Measurements from ENCODE around the gene GALNT7.

- no peak for TF ChIP-seq POLR2A (IDR thresholded peaks at IDR 0.05)
- TF ChIP-seq, protein P1, sequence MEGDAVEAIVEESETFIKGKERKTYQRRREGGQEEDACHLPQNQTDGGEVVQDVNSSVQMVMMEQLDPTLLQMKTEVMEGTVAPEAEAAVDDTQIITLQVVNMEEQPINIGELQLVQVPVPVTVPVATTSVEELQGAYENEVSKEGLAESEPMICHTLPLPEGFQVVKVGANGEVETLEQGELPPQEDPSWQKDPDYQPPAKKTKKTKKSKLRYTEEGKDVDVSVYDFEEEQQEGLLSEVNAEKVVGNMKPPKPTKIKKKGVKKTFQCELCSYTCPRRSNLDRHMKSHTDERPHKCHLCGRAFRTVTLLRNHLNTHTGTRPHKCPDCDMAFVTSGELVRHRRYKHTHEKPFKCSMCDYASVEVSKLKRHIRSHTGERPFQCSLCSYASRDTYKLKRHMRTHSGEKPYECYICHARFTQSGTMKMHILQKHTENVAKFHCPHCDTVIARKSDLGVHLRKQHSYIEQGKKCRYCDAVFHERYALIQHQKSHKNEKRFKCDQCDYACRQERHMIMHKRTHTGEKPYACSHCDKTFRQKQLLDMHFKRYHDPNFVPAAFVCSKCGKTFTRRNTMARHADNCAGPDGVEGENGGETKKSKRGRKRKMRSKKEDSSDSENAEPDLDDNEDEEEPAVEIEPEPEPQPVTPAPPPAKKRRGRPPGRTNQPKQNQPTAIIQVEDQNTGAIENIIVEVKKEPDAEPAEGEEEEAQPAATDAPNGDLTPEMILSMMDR (IDR thresholded peaks at IDR 0.05), result no peak
These were observed 96.1 kb downstream of the GALNT7 start for GRCh38 chr4:173264684-173265185.

Data from heart left ventricle (tissue), 13 donors.